ENCODE results near the gene ALK.

- TF ChIP-seq POLR2AphosphoS5 (IDR thresholded peaks at IDR 0.05; ENCODE audit: low read depth, low read length) (no peak), TAF1 (IDR thresholded peaks at IDR 0.05; ENCODE audit: borderline replicate concordance, insufficient read depth, low read length) (no peak)
These were observed 150.5 kb downstream of the ALK start for GRCh38 chr2:29770846-29771245.
